HG02763 (cell line): ENCODE measurements around the gene ELAVL1.
"Not testable (repeated sequence)": the region's sequence is repeated elsewhere in the genome, so short reads cannot be mapped to it uniquely, and the experiment has no call there.

Experiments
- ATAC-seq: cut with Tn5 transposase; IDR thresholded peaks from one replicate; pipeline ENCODE4 v1.9.1; 2021; ENCODE audit warnings: mild to moderate bottlenecking, moderate library complexity; ENCODE audit not compliant: unreplicated experiment

Gene ELAVL1

GRCh38 chr19:7924241-7924640 is 81.2 kb downstream of the ELAVL1 start:
- ATAC-seq, result no peak

- no peak for ATAC-seq
Observed at GRCh38 chr19:7923295-7924191, 81.9 kb downstream of the ELAVL1 start.

GRCh38 chr19:7922836-7923195 is 82.6 kb downstream of the ELAVL1 start:
- no peak for ATAC-seq

- ATAC-seq, result no peak
Observed at GRCh38 chr19:7921967-7922835, 83.2 kb downstream of the ELAVL1 start.

- no peak for ATAC-seq
Observed at GRCh38 chr19:7921302-7921966, 84.0 kb downstream of the ELAVL1 start.

- ATAC-seq, result peak; percentile 50
Observed at GRCh38 chr19:7920519-7921301, 84.7 kb downstream of the ELAVL1 start.

GRCh38 chr19:7919610-7920518 is 85.6 kb downstream of the ELAVL1 start, which contains the start of gene SNAPC2:
SNAPC2 (plus strand) TSS chr19:7920338; CDS start chr19:7920367, 29 bp downstream.
- ATAC-seq, result peak; percentile 52

- ATAC-seq, result no peak
Observed at GRCh38 chr19:7918615-7919421, 86.6 kb downstream of the ELAVL1 start.

- ATAC-seq, result not testable (repeated sequence)
Observed at GRCh38 chr19:7918062-7918614, 87.3 kb downstream of the ELAVL1 start.

- no peak for ATAC-seq
Observed at GRCh38 chr19:7917267-7918061, 88.0 kb downstream of the ELAVL1 start.

- ATAC-seq, result no peak
Observed at GRCh38 chr19:7916955-7917266, 88.5 kb downstream of the ELAVL1 start.

GRCh38 chr19:7916103-7916954 is 89.1 kb downstream of the ELAVL1 start:
- ATAC-seq, result no peak

- no peak for ATAC-seq
Observed at GRCh38 chr19:7915250-7916102, 90.0 kb downstream of the ELAVL1 start.

GRCh38 chr19:7914598-7915045 is 90.8 kb downstream of the ELAVL1 start, which contains the start of gene TGFBR3L:
TGFBR3L (plus strand) TSS chr19:7914830.
- ATAC-seq, result no peak

- no peak for ATAC-seq
Observed at GRCh38 chr19:7914099-7914498, 91.3 kb downstream of the ELAVL1 start.

- no peak for ATAC-seq
Observed at GRCh38 chr19:7913652-7914051, 91.8 kb downstream of the ELAVL1 start.
